Ovary (tissue), 3 donors: Measurements from ENCODE around the gene SMG6.

Experiments used
- POLR2A ChIP-seq: fragments of 450-650 bp; IDR thresholded peaks from one replicate; pipeline ENCODE4 v1.6.1; 2017; ENCODE audit warnings: antibody characterized with exemption, mild to moderate bottlenecking, moderate library complexity
- TF ChIP-seq, protein P1 (sequence below), 3 donors: fragments of 450-650 bp in 2 of 3; fragments of 200-600 bp in 1 of 3; IDR thresholded peaks; one replicate each; pipeline versions ENCODE4 v1.5.1 to v1.8.0; 2016 to 2022; ENCODE audit warnings: antibody characterized with exemption in 3 of 3, mild to moderate bottlenecking in 1 of 3
- donor health status: DM: no; HTN: no; CAD: no.

DNA sequence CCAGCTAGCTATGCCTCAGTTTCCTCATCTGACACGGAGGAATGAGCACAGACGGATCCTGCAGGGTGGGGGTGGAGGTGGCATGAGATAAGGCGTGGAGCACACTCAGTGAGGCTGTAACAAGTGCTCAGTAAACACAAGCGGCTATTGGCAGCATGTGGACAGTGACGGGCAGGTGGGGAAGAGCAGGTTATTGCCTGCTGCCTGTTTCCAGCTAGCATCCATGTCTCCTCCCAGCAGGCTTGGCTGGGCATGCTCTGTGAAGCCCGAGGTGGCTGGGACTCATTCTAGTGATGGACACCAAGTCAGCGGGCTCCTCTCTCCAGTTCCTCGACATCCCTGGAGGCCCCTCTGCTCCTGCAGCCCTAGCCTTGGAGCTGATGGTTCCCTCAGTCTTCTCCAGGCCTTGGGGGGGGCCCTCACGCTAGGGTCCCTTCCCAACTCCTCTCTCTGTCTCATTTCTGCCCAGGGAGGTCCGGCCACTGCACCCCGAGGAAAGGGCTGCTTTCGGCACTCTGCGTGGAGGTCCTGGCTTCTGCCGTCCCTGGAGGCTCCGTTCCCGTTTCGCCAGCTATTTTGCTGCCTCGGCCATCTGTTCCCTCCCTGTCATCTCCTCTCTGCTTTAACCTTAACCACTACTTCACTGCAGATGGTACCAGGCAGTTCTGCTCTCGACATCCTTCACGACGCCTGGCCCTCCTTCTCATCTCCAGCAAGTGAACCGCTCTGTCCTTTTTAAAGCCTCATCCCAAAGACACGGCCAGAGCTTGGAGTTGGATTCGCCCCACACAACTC lies 284.7 kb downstream of the SMG6 start:
- TF ChIP-seq, protein P1, sequence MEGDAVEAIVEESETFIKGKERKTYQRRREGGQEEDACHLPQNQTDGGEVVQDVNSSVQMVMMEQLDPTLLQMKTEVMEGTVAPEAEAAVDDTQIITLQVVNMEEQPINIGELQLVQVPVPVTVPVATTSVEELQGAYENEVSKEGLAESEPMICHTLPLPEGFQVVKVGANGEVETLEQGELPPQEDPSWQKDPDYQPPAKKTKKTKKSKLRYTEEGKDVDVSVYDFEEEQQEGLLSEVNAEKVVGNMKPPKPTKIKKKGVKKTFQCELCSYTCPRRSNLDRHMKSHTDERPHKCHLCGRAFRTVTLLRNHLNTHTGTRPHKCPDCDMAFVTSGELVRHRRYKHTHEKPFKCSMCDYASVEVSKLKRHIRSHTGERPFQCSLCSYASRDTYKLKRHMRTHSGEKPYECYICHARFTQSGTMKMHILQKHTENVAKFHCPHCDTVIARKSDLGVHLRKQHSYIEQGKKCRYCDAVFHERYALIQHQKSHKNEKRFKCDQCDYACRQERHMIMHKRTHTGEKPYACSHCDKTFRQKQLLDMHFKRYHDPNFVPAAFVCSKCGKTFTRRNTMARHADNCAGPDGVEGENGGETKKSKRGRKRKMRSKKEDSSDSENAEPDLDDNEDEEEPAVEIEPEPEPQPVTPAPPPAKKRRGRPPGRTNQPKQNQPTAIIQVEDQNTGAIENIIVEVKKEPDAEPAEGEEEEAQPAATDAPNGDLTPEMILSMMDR (IDR thresholded peaks at IDR 0.05): no peak
- TF ChIP-seq POLR2A: no peak
